Stomach (tissue), 4 donors: ENCODE measurements around the gene SDHB.

Experiments
- CTCF ChIP-seq, 7 experiments: fragments of 450-650 bp in 4 of 7; fragments of 200-600 bp in 3 of 7; sonication (generic) in 3 of 7; IDR thresholded peaks; one replicate each; pipeline ENCODE4 v1.5.1; 2016 to 2019; ENCODE audit warnings: antibody characterized with exemption in 7 of 7, control low read depth in 2 of 7, mild to moderate bottlenecking in 1 of 7
- POLR2AphosphoS5 ChIP-seq, 3 donors: sonication (generic); formaldehyde crosslinking; IDR thresholded peaks; one replicate each; pipeline ENCODE4 v1.6.1; 2016; ENCODE audit warnings: antibody characterized with exemption in 3 of 3

GRCh38 chr1:16975211-16975610 lies 78.6 kb downstream of the SDHB start:
- TF ChIP-seq POLR2AphosphoS5 (IDR thresholded peaks at IDR 0.05) = no peak
- no peak for TF ChIP-seq CTCF (IDR thresholded peaks at IDR 0.05)
